HG03469 (cell line): Measurements from ENCODE around the gene CST6.

Experiments
- ATAC-seq: cut with Tn5 transposase; IDR thresholded peaks from one replicate; pipeline ENCODE4 v1.9.1; 2021; ENCODE audit warnings: mild to moderate bottlenecking, moderate library complexity, moderate number of reproducible peaks; ENCODE audit not compliant: unreplicated experiment

CST6 gene

GRCh38 chr11:66011785-66012303 is at the start of gene CST6:
TSS of gene CST6 (plus strand) at chr11:66012008. CDS start at chr11:66012045, 37 bp downstream.
- ATAC-seq: no peak

- ATAC-seq: no peak
Observed at GRCh38 chr11:65962141-65962564, 49.7 kb upstream of the CST6 start.

- ATAC-seq: no peak
Observed at GRCh38 chr11:65964906-65965305, 46.9 kb upstream of the CST6 start.

- no peak for ATAC-seq
Observed at GRCh38 chr11:65965986-65966762, 45.6 kb upstream of the CST6 start.

GRCh38 chr11:65967329-65967934 is 44.4 kb upstream of the CST6 start:
- ATAC-seq: no peak

GRCh38 chr11:65968600-65969482 is 43.0 kb upstream of the CST6 start:
- no peak for ATAC-seq

- ATAC-seq: no peak
Observed at GRCh38 chr11:65972116-65972515, 39.7 kb upstream of the CST6 start.

GRCh38 chr11:65973439-65974110 is 38.2 kb upstream of the CST6 start:
- ATAC-seq: no peak

- no peak for ATAC-seq
Observed at GRCh38 chr11:65975771-65976170, 36.0 kb upstream of the CST6 start.

- ATAC-seq: no peak
Observed at GRCh38 chr11:65976216-65977176, 35.3 kb upstream of the CST6 start.

GRCh38 chr11:65977621-65978390 is 34.0 kb upstream of the CST6 start:
- ATAC-seq: no peak

- ATAC-seq: no peak
Observed at GRCh38 chr11:65978391-65979238, 33.2 kb upstream of the CST6 start.

GRCh38 chr11:65979261-65979759 is 32.5 kb upstream of the CST6 start:
- ATAC-seq: no peak

- ATAC-seq: no peak
Observed at GRCh38 chr11:65981101-65981740, 30.6 kb upstream of the CST6 start.

- no peak for ATAC-seq
Observed at GRCh38 chr11:65981972-65982823, 29.6 kb upstream of the CST6 start.
